ENCODE data around the gene KRTAP23-1. TPM values are rescaled to one million over a fixed set of nuclear protein-coding genes. Genes with fewer than 3 reads are reported as not detected.

KRTAP23-1 gene
- total RNA-seq, 2 donors from 2014 or later, result not detected

DNA sequence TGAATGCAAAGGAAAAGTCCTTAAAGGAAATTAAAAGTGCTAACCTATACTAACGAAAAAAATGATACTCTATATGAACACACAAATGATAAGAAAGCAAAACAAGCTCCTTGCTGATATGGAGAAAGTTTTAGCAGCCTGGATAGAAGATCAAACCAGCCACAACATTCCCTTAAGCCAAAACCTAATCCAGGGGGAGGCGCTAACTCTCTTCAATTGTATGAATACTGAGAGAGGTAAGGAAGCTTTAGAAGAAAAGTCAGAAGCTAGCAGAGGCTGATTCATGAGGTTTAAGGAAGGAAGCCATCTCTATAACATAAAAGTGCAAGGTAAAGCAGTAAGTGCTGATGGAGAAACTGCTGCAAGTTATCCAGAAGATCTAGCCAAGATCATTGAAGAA is 3.4 kb downstream of the KRTAP23-1 start:
- no peaks in the 10 kb centered on the region for H3K36me3 ChIP-seq
- WGBS, result 87% methylated on average over 2 of the region's 2 CpGs
- intact Hi-C loops (cut with DNase I), result no loop called here
- no peaks in the 10 kb centered on the region for H3K4me1 ChIP-seq (replicated peaks)
- no peaks in the 10 kb centered on the region for H3K9me3 ChIP-seq
- no peak overlapping the region for H3K27ac ChIP-seq
- no peak overlapping the region for H3K4me3 ChIP-seq
- DNase-seq (ENCODE audit: low spot score), result no peak
- no peaks in the 10 kb centered on the region for H3K27me3 ChIP-seq (replicated peaks; ENCODE audit: insufficient read depth)
- no peak for TF ChIP-seq POLR2A (IDR thresholded peaks at IDR 0.05)
- TF ChIP-seq, protein P1, sequence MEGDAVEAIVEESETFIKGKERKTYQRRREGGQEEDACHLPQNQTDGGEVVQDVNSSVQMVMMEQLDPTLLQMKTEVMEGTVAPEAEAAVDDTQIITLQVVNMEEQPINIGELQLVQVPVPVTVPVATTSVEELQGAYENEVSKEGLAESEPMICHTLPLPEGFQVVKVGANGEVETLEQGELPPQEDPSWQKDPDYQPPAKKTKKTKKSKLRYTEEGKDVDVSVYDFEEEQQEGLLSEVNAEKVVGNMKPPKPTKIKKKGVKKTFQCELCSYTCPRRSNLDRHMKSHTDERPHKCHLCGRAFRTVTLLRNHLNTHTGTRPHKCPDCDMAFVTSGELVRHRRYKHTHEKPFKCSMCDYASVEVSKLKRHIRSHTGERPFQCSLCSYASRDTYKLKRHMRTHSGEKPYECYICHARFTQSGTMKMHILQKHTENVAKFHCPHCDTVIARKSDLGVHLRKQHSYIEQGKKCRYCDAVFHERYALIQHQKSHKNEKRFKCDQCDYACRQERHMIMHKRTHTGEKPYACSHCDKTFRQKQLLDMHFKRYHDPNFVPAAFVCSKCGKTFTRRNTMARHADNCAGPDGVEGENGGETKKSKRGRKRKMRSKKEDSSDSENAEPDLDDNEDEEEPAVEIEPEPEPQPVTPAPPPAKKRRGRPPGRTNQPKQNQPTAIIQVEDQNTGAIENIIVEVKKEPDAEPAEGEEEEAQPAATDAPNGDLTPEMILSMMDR (IDR thresholded peaks at IDR 0.05), result no peak
- no peak for TF ChIP-seq POLR2AphosphoS5 (IDR thresholded peaks at IDR 0.05)

DNA sequence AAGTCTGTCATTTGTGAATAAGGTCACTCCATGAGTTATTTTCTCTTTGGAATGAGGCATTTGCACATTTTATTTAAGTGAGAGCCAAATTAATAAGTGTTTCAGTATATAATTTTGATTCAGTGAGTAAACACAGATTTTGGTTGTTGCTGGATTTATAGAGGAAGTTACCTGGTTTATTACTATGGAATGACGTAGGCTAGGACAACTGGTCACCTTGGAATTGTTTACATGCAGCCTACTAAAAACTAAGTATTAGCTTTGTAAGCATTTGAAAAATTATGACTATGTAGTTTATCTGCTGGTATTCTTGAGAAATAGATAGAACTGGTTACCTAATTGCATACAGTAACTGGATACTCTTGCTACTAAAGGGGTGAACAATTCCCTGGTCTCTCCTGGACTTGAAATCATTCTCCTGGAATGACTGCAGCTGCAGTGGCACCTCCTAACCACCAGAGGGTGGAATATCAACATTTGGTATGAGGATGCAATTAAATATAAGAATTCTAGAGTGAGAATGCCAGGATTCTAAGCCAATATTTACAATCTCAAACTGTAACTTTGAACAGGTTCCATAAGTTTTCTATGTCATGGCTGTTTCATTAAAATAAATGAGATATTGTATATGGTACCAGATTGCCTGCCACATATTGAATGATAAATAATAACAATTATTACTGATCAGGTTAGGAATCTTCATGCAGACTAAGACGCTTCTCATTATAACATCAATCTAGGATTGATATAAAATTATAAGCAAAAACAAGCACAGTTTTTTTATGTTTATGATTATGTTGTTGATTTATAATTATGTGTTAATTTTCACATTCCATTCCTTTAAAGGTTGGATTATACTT is 7.5 kb downstream of the KRTAP23-1 start:
- TF ChIP-seq POLR2AphosphoS5 (IDR thresholded peaks at IDR 0.05), result no peak
- TF ChIP-seq, protein P1 (IDR thresholded peaks at IDR 0.05), result peak; percentile 62 to 77 (median 70)
- Histone ChIP-seq H3K9me3 (no peaks in the 10 kb centered on the region), H3K27ac (no peak overlapping the region), H3K27me3 (replicated peaks; ENCODE audit: insufficient read depth) (no peaks in the 10 kb centered on the region), H3K4me1 (replicated peaks) (no peaks in the 10 kb centered on the region), H3K4me3 (no peak overlapping the region), H3K36me3 (no peaks in the 10 kb centered on the region)
- peak; percentile 15 for DNase-seq (ENCODE audit: low spot score)
- 80% methylated on average over 2 of the region's 2 CpGs for WGBS
- intact Hi-C loops (cut with DNase I), result loop anchor here (5.0 kb wide), 1 partner anchor 746 kb away; no protein-coding TSS in a partner anchor

DNA sequence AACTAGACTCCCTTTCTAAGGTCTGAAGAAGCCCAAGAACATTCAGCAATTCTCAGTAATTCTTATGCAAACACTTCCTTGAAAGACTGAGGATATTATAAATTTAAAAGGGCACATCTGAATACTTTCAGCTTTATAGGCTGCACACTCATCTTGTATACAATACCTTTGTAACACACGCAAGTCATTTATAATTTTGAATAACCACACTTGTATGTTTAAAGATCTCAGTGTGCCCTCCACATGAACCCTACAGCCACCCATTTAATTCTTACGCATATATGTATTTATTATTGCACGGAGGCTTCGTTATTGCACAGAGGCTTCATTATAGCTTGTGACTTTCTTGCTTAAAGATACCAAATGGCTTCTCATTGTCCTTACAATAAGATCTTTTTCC is 9.7 kb downstream of the KRTAP23-1 start:
- H3K9me3 ChIP-seq, result no peaks in the 10 kb centered on the region

DNA sequence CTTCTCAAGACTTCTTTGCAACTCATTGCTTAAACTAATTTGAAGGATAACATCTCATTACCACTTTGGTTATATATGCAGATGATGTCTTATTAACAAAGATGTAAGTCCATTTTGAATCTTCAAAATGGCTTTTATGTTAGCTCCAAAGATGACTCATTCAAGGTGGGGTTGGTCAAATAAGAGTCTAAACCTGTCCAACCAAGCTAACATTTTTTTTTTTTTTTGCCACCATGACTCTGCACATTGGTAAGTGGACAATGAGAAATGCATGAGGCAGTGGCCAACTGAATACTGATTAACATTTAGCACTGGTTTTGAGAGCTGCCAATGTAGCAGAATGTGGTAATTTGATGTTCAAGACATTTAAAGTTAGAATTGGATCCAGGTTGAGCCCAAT is 10.6 kb downstream of the KRTAP23-1 start:
- no peaks in the 10 kb centered on the region for H3K36me3 ChIP-seq
- no peak for DNase-seq (ENCODE audit: low spot score)
- no peaks in the 10 kb centered on the region for H3K27me3 ChIP-seq (replicated peaks; ENCODE audit: insufficient read depth)
- intact Hi-C loops (cut with DNase I), result no loop called here
- no peak overlapping the region for H3K4me3 ChIP-seq
- no peaks in the 10 kb centered on the region for H3K9me3 ChIP-seq
- TF ChIP-seq, protein P1 (IDR thresholded peaks at IDR 0.05), result no peak
- no peak for TF ChIP-seq POLR2AphosphoS5 (IDR thresholded peaks at IDR 0.05)
- no peak for TF ChIP-seq POLR2A (IDR thresholded peaks at IDR 0.05)
- H3K27ac ChIP-seq, result no peak overlapping the region
- H3K4me1 ChIP-seq (replicated peaks), result no peaks in the 10 kb centered on the region

More for the DNA sequence above, 9.7 kb downstream of the KRTAP23-1 start:
- no peak for DNase-seq (ENCODE audit: low spot score)
- no peak overlapping the region for H3K4me3 ChIP-seq
- TF ChIP-seq POLR2A (IDR thresholded peaks at IDR 0.05), result no peak
- TF ChIP-seq, protein P1 (IDR thresholded peaks at IDR 0.05), result no peak
- TF ChIP-seq POLR2AphosphoS5 (IDR thresholded peaks at IDR 0.05), result peak; percentile 9
- WGBS, result 42% methylated on average over 4 of the region's 4 CpGs
- H3K27me3 ChIP-seq (replicated peaks; ENCODE audit: insufficient read depth), result no peaks in the 10 kb centered on the region
- H3K36me3 ChIP-seq, result no peaks in the 10 kb centered on the region
- intact Hi-C loops (cut with DNase I), result no loop called here
- H3K27ac ChIP-seq, result no peak overlapping the region
- H3K4me1 ChIP-seq (replicated peaks), result no peaks in the 10 kb centered on the region

DNA sequence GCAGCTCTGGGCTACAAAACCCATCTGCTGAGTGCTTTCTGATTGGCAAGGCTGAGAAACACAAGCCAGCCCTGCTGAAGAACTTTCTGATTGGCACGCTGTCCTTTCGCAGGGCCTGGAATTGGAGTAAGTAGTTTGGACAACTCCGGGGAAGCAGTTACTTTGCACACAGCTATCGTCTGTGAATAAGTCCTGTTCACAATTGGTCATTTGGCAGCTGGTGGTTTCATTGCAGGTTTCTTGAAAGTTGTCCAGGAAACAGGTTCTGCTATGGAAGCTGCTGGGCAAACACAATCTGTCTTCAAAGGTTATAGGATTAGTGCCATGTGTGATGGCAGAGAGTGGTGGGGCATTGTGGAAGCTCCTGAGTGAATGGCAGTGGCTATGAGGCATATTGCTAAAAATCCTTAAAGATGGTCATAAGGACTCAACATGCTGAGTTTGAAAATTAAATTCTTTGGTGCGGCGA is 11.1 kb downstream of the KRTAP23-1 start, which contains the start of gene KRTAP27-1:
KRTAP27-1 (minus strand) TSS at position 419 of the 469 bp plus-strand sequence; CDS start at position 393, 26 bp downstream.
- 85% methylated on average over 6 of the region's 6 CpGs for WGBS
- TF ChIP-seq, protein P1 (IDR thresholded peaks at IDR 0.05), result no peak
- TF ChIP-seq POLR2AphosphoS5 (IDR thresholded peaks at IDR 0.05) (no peak), POLR2A (IDR thresholded peaks at IDR 0.05) (no peak)
- Histone ChIP-seq H3K27me3 (replicated peaks; ENCODE audit: insufficient read depth) (no peaks in the 10 kb centered on the region), H3K9me3 (no peaks in the 10 kb centered on the region), H3K4me3 (no peak within 1 kb of the TSS), H3K4me1 (replicated peaks) (no peaks in the 10 kb centered on the region), H3K36me3 (no peaks in the 10 kb centered on the region), H3K27ac (no peak within 1 kb of the TSS)
- DNase-seq (ENCODE audit: low spot score), result no peak
- intact Hi-C loops (cut with DNase I), result no loop called here

All from prostate gland (tissue), 2 donors.